Midbrain (tissue), 1 donor: ENCODE data around the gene MMP25.

Experiments used
- DNase-seq: peaks from one replicate; lab custom pipeline; 2025; lab: John Stamatoyannopoulos, UW

MMP25 gene

GRCh38 chr16:3094289-3095027 is 48.1 kb downstream of the MMP25 start:
- DNase-seq, result no peak

- no peak for DNase-seq
These were observed 49.5 kb downstream of the MMP25 start for GRCh38 chr16:3095869-3096268.

GRCh38 chr16:3096362-3096761 is 50.0 kb downstream of the MMP25 start:
- DNase-seq, result no peak

- no peak for DNase-seq
These were observed 50.9 kb downstream of the MMP25 start for GRCh38 chr16:3097266-3097665.

GRCh38 chr16:3098459-3099394 is 52.4 kb downstream of the MMP25 start, which contains the start of gene ZSCAN10:
TSS of gene ZSCAN10 (minus strand) at chr16:3099294. CDS start at chr16:3092937, 6,357 bp downstream.
- DNase-seq, result no peak

- DNase-seq, result no peak
These were observed 53.0 kb downstream of the MMP25 start for GRCh38 chr16:3099395-3099731.

- peak; percentile 67 for DNase-seq
These were observed 53.6 kb downstream of the MMP25 start for GRCh38 chr16:3099732-3100499.

- no peak for DNase-seq
These were observed 54.9 kb downstream of the MMP25 start for GRCh38 chr16:3101018-3101840.

- no peak for DNase-seq
These were observed 55.6 kb downstream of the MMP25 start for GRCh38 chr16:3101841-3102470.

- DNase-seq, result peak; percentile 85
These were observed 60.0 kb downstream of the MMP25 start for GRCh38 chr16:3106205-3106928.
